ENCODE measurements around the gene DCXR. TPM values are rescaled to one million over a fixed set of nuclear protein-coding genes. Genes with fewer than 3 reads are reported as not detected.

Gene DCXR
- total RNA-seq, 4 donors from 2014 or later, result 49.4 to 117 (median 71.3) TPM

DNA sequence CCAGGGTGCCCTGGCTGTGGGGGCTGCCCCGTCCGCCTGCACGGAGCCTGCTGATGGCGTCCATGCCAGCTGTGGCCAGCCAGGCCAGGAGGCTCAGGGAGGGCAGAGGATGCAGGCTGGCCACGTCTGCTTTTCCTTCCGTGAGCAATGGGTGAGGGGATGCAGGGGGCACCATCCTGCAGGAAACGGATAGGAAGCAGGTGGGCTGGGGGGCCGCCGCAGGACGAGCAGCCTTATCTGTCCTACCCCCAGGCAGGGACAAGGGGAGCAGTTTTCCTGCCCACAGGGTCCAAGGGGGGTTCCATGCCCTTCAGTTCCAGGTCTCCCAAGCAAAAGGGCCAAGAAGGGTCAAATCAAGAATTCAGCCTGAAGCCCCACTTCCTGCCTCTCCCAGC, 21.4 kb upstream of the DCXR start:
- intact Hi-C loops (cut with DNase I; ENCODE audit: low total_unique reads) (no loop called here), in situ Hi-C loops (cut with MboI; ENCODE audit: low pct_ligation_motif_present in 1 of 4, low pct_unique_long_range_greater_than_20kb in 1 of 4, low sequenced_read_pairs in 3 of 4) (no loop called here)
- DNase-seq, result no peak
- Histone ChIP-seq H3K27ac (no peak overlapping the region), H3K4me3 (no peak overlapping the region), H3K27me3 (no peaks in the 10 kb centered on the region), H3K36me3 (peaks cover 0 to 9% (median 3%) of the 10 kb centered on the region in 4 donors), H3K4me1 (peaks cover 0 to 5% (median 2%) of the 10 kb centered on the region in 4 donors), H3K9me3 (no peaks in the 10 kb centered on the region)
- TF ChIP-seq POLR2AphosphoS5 (IDR thresholded peaks at IDR 0.05) (no peak), EP300 (IDR thresholded peaks at IDR 0.05; ENCODE audit: low read depth) (no peak), POLR2A (IDR thresholded peaks at IDR 0.05) (no peak)
- TF ChIP-seq, protein P1, sequence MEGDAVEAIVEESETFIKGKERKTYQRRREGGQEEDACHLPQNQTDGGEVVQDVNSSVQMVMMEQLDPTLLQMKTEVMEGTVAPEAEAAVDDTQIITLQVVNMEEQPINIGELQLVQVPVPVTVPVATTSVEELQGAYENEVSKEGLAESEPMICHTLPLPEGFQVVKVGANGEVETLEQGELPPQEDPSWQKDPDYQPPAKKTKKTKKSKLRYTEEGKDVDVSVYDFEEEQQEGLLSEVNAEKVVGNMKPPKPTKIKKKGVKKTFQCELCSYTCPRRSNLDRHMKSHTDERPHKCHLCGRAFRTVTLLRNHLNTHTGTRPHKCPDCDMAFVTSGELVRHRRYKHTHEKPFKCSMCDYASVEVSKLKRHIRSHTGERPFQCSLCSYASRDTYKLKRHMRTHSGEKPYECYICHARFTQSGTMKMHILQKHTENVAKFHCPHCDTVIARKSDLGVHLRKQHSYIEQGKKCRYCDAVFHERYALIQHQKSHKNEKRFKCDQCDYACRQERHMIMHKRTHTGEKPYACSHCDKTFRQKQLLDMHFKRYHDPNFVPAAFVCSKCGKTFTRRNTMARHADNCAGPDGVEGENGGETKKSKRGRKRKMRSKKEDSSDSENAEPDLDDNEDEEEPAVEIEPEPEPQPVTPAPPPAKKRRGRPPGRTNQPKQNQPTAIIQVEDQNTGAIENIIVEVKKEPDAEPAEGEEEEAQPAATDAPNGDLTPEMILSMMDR (IDR thresholded peaks at IDR 0.05), result no peak
- 91% methylated on average over 10 of the region's 10 CpGs; no CpG with 5 or more reads in 1 of the 2 donors for WGBS, 2 donors (ENCODE audit: low coverage in 1 of 2)

- intact Hi-C loops (cut with DNase I; ENCODE audit: low total_unique reads) (no loop called here), in situ Hi-C loops (cut with MboI; ENCODE audit: low pct_ligation_motif_present in 1 of 4, low pct_unique_long_range_greater_than_20kb in 1 of 4, low sequenced_read_pairs in 3 of 4) (no loop called here)
- peaks cover 0 to 4% (median 2%) of the 10 kb centered on the region in 4 donors for H3K4me1 ChIP-seq
- H3K4me3 ChIP-seq, result no peak overlapping the region
- no peak overlapping the region for H3K27ac ChIP-seq
- no peak for TF ChIP-seq POLR2A (IDR thresholded peaks at IDR 0.05)
- TF ChIP-seq EP300 (IDR thresholded peaks at IDR 0.05; ENCODE audit: low read depth), result no peak
- TF ChIP-seq POLR2AphosphoS5 (IDR thresholded peaks at IDR 0.05), result no peak
- TF ChIP-seq, protein P1 (IDR thresholded peaks at IDR 0.05), result no peak
- 77% methylated on average over 17 of the region's 17 CpGs; no CpG with 5 or more reads in 1 of the 2 donors for WGBS, 2 donors (ENCODE audit: low coverage in 1 of 2)
- no peaks in the 10 kb centered on the region for H3K9me3 ChIP-seq
- no peak for DNase-seq
- peaks cover 0 to 9% (median 3%) of the 10 kb centered on the region in 4 donors for H3K36me3 ChIP-seq
- H3K27me3 ChIP-seq, result no peaks in the 10 kb centered on the region
Measured at GRCh38 chr17:82058230-82058854, 20.8 kb upstream of the DCXR start.

DNA sequence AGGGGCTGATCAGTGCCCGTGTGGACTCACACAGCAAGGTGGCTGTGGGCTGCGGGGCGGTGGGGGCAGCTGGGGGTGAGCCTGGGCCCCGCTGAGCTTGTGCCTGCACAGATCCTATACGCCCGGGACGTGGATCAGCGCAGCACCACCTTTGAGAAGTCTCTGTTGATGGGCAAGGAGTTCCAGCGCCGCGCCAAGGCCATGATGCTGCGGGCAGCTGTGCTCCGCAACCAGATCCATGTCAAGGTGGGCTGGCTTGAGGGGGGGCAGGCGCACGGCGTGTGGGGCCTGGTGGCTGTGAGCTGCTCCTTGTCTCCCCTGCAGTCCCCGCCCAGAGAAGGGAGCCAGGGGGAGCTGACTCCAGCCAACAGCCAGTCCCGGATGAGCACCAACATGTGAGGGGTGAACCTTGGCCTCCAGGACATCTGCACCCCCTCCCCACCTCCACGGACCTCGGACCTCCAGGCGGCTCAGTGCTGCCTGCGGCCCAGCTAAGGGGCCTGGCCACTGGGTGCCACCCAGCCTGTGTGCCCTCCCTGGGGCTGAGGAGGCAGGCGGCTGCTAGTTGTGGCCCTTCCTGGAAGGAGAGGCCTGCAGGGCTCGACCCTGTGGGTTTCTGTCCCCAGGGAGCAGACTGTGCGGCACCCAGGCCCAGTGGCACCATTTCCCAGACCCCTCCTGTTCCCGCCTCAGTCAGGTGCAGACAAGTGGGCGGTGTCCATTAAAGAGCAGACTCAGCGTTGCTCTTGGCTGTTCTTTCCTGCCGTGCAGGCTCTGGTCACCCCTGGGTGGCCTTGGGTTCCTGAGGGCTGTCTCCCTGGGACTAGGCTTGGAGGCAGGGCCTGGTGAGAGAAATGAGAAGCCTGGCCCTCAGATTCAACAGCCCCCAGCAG, 19.5 kb upstream of the DCXR start:
- Histone ChIP-seq H3K36me3 (peaks cover 0 to 9% (median 3%) of the 10 kb centered on the region in 4 donors), H3K4me1 (peaks cover 7 to 14% (median 13%) of the 10 kb centered on the region in 4 donors), H3K4me3 (no peak overlapping the region), H3K27ac (no peak overlapping the region), H3K27me3 (no peaks in the 10 kb centered on the region), H3K9me3 (no peaks in the 10 kb centered on the region)
- DNase-seq, result no peak
- 47 to 85% methylated on average over 3 to 26 of the region's 29 CpGs for WGBS, 2 donors (ENCODE audit: low coverage in 1 of 2)
- in situ Hi-C loops (cut with MboI; ENCODE audit: low pct_ligation_motif_present in 1 of 4, low pct_unique_long_range_greater_than_20kb in 1 of 4, low sequenced_read_pairs in 3 of 4) (no loop called here), intact Hi-C loops (cut with DNase I; ENCODE audit: low total_unique reads) (no loop called here)
- TF ChIP-seq POLR2AphosphoS5 (IDR thresholded peaks at IDR 0.05) (no peak), POLR2A (IDR thresholded peaks at IDR 0.05) (no peak), EP300 (IDR thresholded peaks at IDR 0.05; ENCODE audit: low read depth) (no peak)
- TF ChIP-seq, protein P1 (IDR thresholded peaks at IDR 0.05), result no peak

All from transverse colon (tissue), 4 donors.